ENCODE data around the gene SHE. TPM values are rescaled to one million over a fixed set of nuclear protein-coding genes. Genes with fewer than 3 reads are reported as not detected.

SHE gene
- total and polyA plus RNA-seq, 4 donors = 3.1 to 7.5 (median 4.7) TPM

DNA sequence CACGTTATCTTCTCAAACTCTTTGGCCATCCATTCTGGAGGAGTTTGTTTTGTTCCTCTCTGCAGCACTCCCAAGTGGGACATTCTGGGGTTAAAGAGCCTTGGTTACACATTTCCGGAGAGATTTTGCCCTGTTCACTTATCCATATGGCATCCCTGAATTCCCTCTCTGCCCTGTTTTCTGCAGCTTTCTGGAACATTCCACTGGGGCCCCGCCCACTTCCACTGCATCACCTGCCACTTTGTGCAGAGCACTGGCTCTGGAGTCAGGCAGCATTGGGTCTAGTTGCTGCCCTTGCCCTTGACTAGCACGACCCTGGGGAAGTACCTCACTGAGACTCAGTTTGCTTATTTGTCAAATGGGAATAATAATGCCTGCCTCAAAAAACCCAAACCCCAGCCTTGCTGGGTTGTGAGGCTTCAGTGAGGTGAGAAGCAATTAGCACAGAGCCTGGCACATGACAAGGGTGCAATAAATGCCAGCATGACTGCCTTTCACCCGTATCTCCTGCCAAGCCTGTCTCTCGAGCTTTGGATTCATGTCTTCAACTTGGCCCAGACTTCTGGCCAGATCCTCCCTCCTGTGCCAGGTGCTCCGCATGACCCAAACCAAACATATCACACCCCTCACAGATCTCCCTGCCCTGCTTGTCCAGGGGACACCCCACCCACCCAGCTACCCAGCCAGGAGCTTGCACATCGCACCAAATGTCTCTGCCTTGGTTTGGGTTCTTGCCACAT is 58.8 kb downstream of the SHE start:
- TF ChIP-seq RXRA (IDR thresholded peaks at IDR 0.05) (no peak), SP1 (IDR thresholded peaks at IDR 0.05) (no peak), YY1 (IDR thresholded peaks at IDR 0.05) (no peak), EGR1 (IDR thresholded peaks at IDR 0.05; ENCODE audit: low read depth in 2 of 2) (no peak), JUND (IDR thresholded peaks at IDR 0.05) (no peak), GABPA (IDR thresholded peaks at IDR 0.05 in 1 of 2, conservative IDR thresholded peaks at IDR 0.05 in 1 of 2) (no peak), HNF4A (conservative IDR thresholded peaks at IDR 0.05) (no peak), TAF1 (conservative IDR thresholded peaks at IDR 0.05) (no peak), NR2F2 (IDR thresholded peaks at IDR 0.05) (no peak), FOXA2 (IDR thresholded peaks at IDR 0.05) (no peak)
- TF ChIP-seq, protein P1, sequence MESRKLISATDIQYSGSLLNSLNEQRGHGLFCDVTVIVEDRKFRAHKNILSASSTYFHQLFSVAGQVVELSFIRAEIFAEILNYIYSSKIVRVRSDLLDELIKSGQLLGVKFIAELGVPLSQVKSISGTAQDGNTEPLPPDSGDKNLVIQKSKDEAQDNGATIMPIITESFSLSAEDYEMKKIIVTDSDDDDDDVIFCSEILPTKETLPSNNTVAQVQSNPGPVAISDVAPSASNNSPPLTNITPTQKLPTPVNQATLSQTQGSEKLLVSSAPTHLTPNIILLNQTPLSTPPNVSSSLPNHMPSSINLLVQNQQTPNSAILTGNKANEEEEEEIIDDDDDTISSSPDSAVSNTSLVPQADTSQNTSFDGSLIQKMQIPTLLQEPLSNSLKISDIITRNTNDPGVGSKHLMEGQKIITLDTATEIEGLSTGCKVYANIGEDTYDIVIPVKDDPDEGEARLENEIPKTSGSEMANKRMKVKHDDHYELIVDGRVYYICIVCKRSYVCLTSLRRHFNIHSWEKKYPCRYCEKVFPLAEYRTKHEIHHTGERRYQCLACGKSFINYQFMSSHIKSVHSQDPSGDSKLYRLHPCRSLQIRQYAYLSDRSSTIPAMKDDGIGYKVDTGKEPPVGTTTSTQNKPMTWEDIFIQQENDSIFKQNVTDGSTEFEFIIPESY (IDR thresholded peaks at IDR 0.05) = no peak
- TF ChIP-seq, protein P2, sequence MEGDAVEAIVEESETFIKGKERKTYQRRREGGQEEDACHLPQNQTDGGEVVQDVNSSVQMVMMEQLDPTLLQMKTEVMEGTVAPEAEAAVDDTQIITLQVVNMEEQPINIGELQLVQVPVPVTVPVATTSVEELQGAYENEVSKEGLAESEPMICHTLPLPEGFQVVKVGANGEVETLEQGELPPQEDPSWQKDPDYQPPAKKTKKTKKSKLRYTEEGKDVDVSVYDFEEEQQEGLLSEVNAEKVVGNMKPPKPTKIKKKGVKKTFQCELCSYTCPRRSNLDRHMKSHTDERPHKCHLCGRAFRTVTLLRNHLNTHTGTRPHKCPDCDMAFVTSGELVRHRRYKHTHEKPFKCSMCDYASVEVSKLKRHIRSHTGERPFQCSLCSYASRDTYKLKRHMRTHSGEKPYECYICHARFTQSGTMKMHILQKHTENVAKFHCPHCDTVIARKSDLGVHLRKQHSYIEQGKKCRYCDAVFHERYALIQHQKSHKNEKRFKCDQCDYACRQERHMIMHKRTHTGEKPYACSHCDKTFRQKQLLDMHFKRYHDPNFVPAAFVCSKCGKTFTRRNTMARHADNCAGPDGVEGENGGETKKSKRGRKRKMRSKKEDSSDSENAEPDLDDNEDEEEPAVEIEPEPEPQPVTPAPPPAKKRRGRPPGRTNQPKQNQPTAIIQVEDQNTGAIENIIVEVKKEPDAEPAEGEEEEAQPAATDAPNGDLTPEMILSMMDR (IDR thresholded peaks at IDR 0.05; ENCODE audit: low read depth, low read length, missing input control) = no peak
- TF ChIP-seq, protein P3, sequence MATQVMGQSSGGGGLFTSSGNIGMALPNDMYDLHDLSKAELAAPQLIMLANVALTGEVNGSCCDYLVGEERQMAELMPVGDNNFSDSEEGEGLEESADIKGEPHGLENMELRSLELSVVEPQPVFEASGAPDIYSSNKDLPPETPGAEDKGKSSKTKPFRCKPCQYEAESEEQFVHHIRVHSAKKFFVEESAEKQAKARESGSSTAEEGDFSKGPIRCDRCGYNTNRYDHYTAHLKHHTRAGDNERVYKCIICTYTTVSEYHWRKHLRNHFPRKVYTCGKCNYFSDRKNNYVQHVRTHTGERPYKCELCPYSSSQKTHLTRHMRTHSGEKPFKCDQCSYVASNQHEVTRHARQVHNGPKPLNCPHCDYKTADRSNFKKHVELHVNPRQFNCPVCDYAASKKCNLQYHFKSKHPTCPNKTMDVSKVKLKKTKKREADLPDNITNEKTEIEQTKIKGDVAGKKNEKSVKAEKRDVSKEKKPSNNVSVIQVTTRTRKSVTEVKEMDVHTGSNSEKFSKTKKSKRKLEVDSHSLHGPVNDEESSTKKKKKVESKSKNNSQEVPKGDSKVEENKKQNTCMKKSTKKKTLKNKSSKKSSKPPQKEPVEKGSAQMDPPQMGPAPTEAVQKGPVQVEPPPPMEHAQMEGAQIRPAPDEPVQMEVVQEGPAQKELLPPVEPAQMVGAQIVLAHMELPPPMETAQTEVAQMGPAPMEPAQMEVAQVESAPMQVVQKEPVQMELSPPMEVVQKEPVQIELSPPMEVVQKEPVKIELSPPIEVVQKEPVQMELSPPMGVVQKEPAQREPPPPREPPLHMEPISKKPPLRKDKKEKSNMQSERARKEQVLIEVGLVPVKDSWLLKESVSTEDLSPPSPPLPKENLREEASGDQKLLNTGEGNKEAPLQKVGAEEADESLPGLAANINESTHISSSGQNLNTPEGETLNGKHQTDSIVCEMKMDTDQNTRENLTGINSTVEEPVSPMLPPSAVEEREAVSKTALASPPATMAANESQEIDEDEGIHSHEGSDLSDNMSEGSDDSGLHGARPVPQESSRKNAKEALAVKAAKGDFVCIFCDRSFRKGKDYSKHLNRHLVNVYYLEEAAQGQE (IDR thresholded peaks at IDR 0.05) = no peak
- TF ChIP-seq, protein P4, sequence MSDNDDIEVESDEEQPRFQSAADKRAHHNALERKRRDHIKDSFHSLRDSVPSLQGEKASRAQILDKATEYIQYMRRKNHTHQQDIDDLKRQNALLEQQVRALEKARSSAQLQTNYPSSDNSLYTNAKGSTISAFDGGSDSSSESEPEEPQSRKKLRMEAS (IDR thresholded peaks at IDR 0.05) = no peak
- WGBS = 55% methylated on average over 8 of the region's 8 CpGs
- Histone ChIP-seq H3K27me3 (ENCODE audit: control insufficient read depth in 4 of 4, insufficient read depth in 4 of 4, low read length in 3 of 4) (no peaks in the 10 kb centered on the region), H3K9me3 (ENCODE audit: control insufficient read depth in 4 of 4, low read length in 3 of 4) (no peaks in the 10 kb centered on the region), H3K27ac (ENCODE audit: low read depth in 1 of 2, low read length in 2 of 2) (peak overlapping the region in 1 of 2 donors; percentile 18), H3K9ac (ENCODE audit: low read depth in 1 of 2, low read length in 2 of 2) (no peak overlapping the region), H3K4me1 (ENCODE audit: control insufficient read depth in 4 of 4, insufficient read depth in 4 of 4, low read length in 3 of 4) (peaks cover 3 to 28% (median 22%) of the 10 kb centered on the region in 4 donors), H3K4me3 (ENCODE audit: low read depth in 1 of 3, low read length in 3 of 3) (no peak overlapping the region), H3K36me3 (ENCODE audit: control insufficient read depth in 4 of 4, insufficient read depth in 3 of 4, low read depth in 1 of 4, low read length in 3 of 4) (peaks cover 8 to 57% (median 43%) of the 10 kb centered on the region in 4 donors)
- DNase-seq (ENCODE audit: low spot score) = no peak

Measured in liver (tissue), 9 donors.